ENCODE measurements around the gene INPP5D. TPM values are rescaled to one million over a fixed set of nuclear protein-coding genes. Genes with fewer than 3 reads are reported as not detected.

INPP5D gene
- total and polyA plus RNA-seq, 2 donors (not counting 3 experiments of a cell fraction or from before 2014, with no cell fraction given), result 13.9 to 46.6 TPM

GRCh38 chr2:233079953-233080835 lies 20.1 kb downstream of the INPP5D start:
- Histone ChIP-seq H3K4me1 (ENCODE audit: control insufficient read depth, extremely low read depth, insufficient read depth, low read length) (peaks cover 40% of the 10 kb centered on the region), H3K27ac (ENCODE audit: insufficient read depth, low read depth, low read length) (no peak overlapping the region), H4K20me1 (replicated peaks; ENCODE audit: control insufficient read depth, extremely low read depth, insufficient read depth, low read length) (no peaks in the 10 kb centered on the region), H3K27me3 (ENCODE audit: control insufficient read depth in 2 of 2, insufficient read depth in 2 of 2, low read length in 2 of 2) (no peaks in the 10 kb centered on the region), H3K9me3 (replicated peaks; ENCODE audit: control insufficient read depth, insufficient read depth, low read length) (no peaks in the 10 kb centered on the region), H3K4me3 (replicated peaks in 1 of 3; ENCODE audit: insufficient read depth in 1 of 3, low read depth in 1 of 3, low read length in 3 of 3) (no peak overlapping the region), H3K4me2 (ENCODE audit: insufficient read depth, low read length) (no peak overlapping the region), H2AFZ (ENCODE audit: low read depth, low read length) (no peak overlapping the region), H3K9ac (replicated peaks; ENCODE audit: extremely low read depth, insufficient read depth, low read length) (no peak overlapping the region), H3K79me2 (ENCODE audit: control insufficient read depth, insufficient read depth, low read length) (peaks cover under 1% of the 10 kb centered on the region), H3K36me3 (ENCODE audit: control insufficient read depth in 2 of 2, extremely low read depth in 1 of 2, insufficient read depth in 2 of 2, low read length in 2 of 2) (peaks cover 0 to 19% of the 10 kb centered on the region in 2 experiments), H3K9me1 (replicated peaks; ENCODE audit: control insufficient read depth, extremely low read depth, insufficient read depth, low read length) (no peaks in the 10 kb centered on the region)
- CTCF ChIA-PET, result no interaction called here
- FAIRE-seq (no peak), DNase-seq (ENCODE audit: low read depth, low spot score) (no peak)
- TF ChIP-seq GATA2 (IDR thresholded peaks at IDR 0.05; ENCODE audit: insufficient read depth, insufficient read length, low read depth, low read length) (no peak), MYC (IDR thresholded peaks at IDR 0.05; ENCODE audit: low read depth, low read length) (no peak), MAX (IDR thresholded peaks at IDR 0.05; ENCODE audit: insufficient read depth, insufficient read length) (no peak), POLR2AphosphoS5 (IDR thresholded peaks at IDR 0.05; ENCODE audit: insufficient read depth, low read depth, low read length) (no peak), CTCF (IDR thresholded peaks at IDR 0.05; ENCODE audit: extremely low read depth in 1 of 2, insufficient read depth in 1 of 2, low read depth in 1 of 2, low read length in 2 of 2) (no peak), FOS (IDR thresholded peaks at IDR 0.05; ENCODE audit: borderline replicate concordance, insufficient read depth, low read length) (no peak), EZH2 (IDR thresholded peaks at IDR 0.05; ENCODE audit: borderline replicate concordance, low read depth, low read length, severe bottlenecking) (no peak), POLR2A (IDR thresholded peaks at IDR 0.05; ENCODE audit: low read depth, low read length) (no peak), JUN (IDR thresholded peaks at IDR 0.05; ENCODE audit: borderline replicate concordance, insufficient read depth, insufficient read length, low read depth) (no peak)
- BruUV-seq (replicated peaks), result no TSS peak
- POLR2A ChIA-PET, result no interaction called here
- intact Hi-C loops (cut with micrococcal nuclease), result loop anchor here (10.0 kb wide), 1 partner anchor 335 kb away; no protein-coding TSS in a partner anchor
- dilution Hi-C loops (cut with MboI; ENCODE audit: extremely low pct_ligation_motif_present, low sequenced_read_pairs), result no loop called here

Measured in endothelial cell of umbilical vein (primary cell).